ENCODE data around the gene RCAN1. TPM values are rescaled to one million over a fixed set of nuclear protein-coding genes. Genes with fewer than 3 reads are reported as not detected.
A peak's percentile ranks its signal among the peaks of the same experiment; 100 is the strongest.

The RCAN1 gene
- total and polyA plus RNA-seq, 2 of the 13 experiments (the other 11 are each of a cell fraction or from before 2014, with no cell fraction given): 9.4 to 34.1 TPM

DNA sequence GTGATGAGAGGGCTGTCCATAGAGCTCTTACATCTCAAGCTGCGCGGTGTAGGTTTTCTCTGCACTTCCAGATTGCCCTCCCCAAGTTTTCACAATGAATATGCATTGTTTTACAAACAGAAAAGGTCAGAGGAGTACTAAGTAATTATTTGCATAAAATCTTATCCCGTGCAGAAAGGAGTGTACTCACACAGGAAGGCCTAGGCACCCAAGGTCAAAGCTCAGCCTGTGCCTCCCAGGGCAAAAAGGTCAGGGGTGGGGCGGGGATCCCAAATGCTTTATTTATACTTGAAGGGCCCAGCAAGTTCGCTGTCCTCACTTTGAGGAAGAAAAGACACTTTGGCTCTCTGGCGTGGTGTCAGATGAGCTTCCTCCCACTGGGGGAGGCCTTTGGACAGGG lies 92.6 kb downstream of the RCAN1 start (continued):
- TF ChIP-seq ZNF367 (CRISPR knock-in tag; IDR thresholded peaks at IDR 0.05; ENCODE audit: borderline replicate concordance): no peak
- TF ChIP-seq DR1 (CRISPR knock-in tag; IDR thresholded peaks at IDR 0.05): no peak
- TF ChIP-seq IRF2 (CRISPR knock-in tag; IDR thresholded peaks at IDR 0.05): no peak
- TF ChIP-seq, protein P1, sequence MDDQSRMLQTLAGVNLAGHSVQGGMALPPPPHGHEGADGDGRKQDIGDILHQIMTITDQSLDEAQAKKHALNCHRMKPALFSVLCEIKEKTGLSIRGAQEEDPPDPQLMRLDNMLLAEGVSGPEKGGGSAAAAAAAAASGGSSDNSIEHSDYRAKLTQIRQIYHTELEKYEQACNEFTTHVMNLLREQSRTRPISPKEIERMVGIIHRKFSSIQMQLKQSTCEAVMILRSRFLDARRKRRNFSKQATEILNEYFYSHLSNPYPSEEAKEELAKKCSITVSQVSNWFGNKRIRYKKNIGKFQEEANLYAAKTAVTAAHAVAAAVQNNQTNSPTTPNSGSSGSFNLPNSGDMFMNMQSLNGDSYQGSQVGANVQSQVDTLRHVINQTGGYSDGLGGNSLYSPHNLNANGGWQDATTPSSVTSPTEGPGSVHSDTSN (CRISPR knock-in tag; IDR thresholded peaks at IDR 0.05; ENCODE audit: borderline replicate concordance): no peak
- TF ChIP-seq, protein P2, sequence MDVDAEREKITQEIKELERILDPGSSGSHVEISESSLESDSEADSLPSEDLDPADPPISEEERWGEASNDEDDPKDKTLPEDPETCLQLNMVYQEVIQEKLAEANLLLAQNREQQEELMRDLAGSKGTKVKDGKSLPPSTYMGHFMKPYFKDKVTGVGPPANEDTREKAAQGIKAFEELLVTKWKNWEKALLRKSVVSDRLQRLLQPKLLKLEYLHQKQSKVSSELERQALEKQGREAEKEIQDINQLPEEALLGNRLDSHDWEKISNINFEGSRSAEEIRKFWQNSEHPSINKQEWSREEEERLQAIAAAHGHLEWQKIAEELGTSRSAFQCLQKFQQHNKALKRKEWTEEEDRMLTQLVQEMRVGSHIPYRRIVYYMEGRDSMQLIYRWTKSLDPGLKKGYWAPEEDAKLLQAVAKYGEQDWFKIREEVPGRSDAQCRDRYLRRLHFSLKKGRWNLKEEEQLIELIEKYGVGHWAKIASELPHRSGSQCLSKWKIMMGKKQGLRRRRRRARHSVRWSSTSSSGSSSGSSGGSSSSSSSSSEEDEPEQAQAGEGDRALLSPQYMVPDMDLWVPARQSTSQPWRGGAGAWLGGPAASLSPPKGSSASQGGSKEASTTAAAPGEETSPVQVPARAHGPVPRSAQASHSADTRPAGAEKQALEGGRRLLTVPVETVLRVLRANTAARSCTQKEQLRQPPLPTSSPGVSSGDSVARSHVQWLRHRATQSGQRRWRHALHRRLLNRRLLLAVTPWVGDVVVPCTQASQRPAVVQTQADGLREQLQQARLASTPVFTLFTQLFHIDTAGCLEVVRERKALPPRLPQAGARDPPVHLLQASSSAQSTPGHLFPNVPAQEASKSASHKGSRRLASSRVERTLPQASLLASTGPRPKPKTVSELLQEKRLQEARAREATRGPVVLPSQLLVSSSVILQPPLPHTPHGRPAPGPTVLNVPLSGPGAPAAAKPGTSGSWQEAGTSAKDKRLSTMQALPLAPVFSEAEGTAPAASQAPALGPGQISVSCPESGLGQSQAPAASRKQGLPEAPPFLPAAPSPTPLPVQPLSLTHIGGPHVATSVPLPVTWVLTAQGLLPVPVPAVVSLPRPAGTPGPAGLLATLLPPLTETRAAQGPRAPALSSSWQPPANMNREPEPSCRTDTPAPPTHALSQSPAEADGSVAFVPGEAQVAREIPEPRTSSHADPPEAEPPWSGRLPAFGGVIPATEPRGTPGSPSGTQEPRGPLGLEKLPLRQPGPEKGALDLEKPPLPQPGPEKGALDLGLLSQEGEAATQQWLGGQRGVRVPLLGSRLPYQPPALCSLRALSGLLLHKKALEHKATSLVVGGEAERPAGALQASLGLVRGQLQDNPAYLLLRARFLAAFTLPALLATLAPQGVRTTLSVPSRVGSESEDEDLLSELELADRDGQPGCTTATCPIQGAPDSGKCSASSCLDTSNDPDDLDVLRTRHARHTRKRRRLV (CRISPR knock-in tag; IDR thresholded peaks at IDR 0.05): 0 out of 2 replicates have a peak, but pooled peaks have one; percentile 29
- no peak for TF ChIP-seq ZNF124 (CRISPR knock-in tag; IDR thresholded peaks at IDR 0.05)
- peak; percentile 91 for TF ChIP-seq HNF4A (CRISPR knock-in tag; IDR thresholded peaks at IDR 0.05)
- no peak for TF ChIP-seq ZNF605 (CRISPR knock-in tag; IDR thresholded peaks at IDR 0.05)
- TF ChIP-seq HOXA5 (CRISPR knock-in tag; IDR thresholded peaks at IDR 0.05): no peak
- no peak for TF ChIP-seq MLLT10 (CRISPR knock-in tag; IDR thresholded peaks at IDR 0.05)
- TF ChIP-seq, protein P3, sequence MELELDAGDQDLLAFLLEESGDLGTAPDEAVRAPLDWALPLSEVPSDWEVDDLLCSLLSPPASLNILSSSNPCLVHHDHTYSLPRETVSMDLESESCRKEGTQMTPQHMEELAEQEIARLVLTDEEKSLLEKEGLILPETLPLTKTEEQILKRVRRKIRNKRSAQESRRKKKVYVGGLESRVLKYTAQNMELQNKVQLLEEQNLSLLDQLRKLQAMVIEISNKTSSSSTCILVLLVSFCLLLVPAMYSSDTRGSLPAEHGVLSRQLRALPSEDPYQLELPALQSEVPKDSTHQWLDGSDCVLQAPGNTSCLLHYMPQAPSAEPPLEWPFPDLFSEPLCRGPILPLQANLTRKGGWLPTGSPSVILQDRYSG (CRISPR knock-in tag; IDR thresholded peaks at IDR 0.05): no peak
- TF ChIP-seq ZNF746 (CRISPR knock-in tag; IDR thresholded peaks at IDR 0.05): peak; percentile 95
- TF ChIP-seq ZNF382 (CRISPR knock-in tag; IDR thresholded peaks at IDR 0.05; ENCODE audit: borderline replicate concordance): no peak

Measured in HepG2 (cell line).